C4-2B (cell line): ENCODE data around the gene NAALADL1.

Source experiments
- H3K27ac ChIP-seq: fragments of 450-650 bp; 2 replicates; pipeline ENCODE4 v1.5.1; 2017
- ZFX ChIP-seq: fragments of 450-650 bp; IDR thresholded peaks from 2 replicates; pipeline ENCODE4 v1.6.1; 2017
- TF ChIP-seq, protein P1 (sequence below): fragments of 450-650 bp; conservative IDR thresholded peaks from 2 replicates; pipeline ENCODE4 v1.5.1; 2017; ENCODE audit warnings: mild to moderate bottlenecking

The NAALADL1 gene

DNA sequence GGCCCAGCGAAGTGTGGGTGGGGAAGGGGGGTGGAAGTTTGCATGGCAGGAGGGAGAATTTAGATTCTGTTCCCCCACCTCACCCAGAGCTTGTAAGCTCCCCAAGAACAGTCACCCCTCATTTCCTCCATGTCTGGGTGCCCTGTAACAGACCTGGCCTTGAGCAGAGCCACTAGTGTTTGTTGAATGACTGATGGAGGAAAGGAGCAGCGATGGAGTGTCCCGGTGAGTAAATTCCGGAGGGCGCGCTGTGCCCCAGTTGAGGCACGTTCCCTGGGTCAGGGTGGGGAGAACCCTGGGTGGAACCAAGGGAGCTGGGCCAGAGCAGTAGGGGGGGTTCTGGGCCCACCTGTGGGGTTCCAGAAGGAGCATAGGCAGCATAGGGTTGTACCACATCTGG lies 827 bp downstream of the NAALADL1 start:
- no peak for TF ChIP-seq ZFX
- TF ChIP-seq, protein P1, sequence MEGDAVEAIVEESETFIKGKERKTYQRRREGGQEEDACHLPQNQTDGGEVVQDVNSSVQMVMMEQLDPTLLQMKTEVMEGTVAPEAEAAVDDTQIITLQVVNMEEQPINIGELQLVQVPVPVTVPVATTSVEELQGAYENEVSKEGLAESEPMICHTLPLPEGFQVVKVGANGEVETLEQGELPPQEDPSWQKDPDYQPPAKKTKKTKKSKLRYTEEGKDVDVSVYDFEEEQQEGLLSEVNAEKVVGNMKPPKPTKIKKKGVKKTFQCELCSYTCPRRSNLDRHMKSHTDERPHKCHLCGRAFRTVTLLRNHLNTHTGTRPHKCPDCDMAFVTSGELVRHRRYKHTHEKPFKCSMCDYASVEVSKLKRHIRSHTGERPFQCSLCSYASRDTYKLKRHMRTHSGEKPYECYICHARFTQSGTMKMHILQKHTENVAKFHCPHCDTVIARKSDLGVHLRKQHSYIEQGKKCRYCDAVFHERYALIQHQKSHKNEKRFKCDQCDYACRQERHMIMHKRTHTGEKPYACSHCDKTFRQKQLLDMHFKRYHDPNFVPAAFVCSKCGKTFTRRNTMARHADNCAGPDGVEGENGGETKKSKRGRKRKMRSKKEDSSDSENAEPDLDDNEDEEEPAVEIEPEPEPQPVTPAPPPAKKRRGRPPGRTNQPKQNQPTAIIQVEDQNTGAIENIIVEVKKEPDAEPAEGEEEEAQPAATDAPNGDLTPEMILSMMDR = no peak

DNA sequence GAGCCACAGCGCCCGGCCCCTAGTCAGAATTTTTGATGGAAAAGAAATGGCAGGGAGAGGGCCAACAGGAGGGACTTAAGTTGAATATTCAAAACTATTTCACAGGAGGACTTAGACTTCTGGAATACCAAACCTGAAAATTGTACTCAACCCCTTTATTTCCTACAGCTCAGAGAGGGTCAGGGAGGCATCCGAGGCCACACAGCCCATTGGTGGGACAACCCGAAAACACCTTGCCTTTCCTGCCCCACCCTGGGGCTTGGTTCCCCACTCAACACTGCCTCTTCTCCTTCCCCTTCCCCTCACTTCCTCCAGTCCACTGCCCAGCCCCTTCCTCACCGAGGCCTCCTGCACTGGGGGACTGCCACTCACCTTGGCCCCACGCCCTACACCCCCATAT lies 1.4 kb downstream of the NAALADL1 start:
- no peak overlapping the region for H3K27ac ChIP-seq
- TF ChIP-seq, protein P1 = no peak
- TF ChIP-seq ZFX = no peak

More for the DNA sequence above, 827 bp downstream of the NAALADL1 start:
- no peak overlapping the region for H3K27ac ChIP-seq

DNA sequence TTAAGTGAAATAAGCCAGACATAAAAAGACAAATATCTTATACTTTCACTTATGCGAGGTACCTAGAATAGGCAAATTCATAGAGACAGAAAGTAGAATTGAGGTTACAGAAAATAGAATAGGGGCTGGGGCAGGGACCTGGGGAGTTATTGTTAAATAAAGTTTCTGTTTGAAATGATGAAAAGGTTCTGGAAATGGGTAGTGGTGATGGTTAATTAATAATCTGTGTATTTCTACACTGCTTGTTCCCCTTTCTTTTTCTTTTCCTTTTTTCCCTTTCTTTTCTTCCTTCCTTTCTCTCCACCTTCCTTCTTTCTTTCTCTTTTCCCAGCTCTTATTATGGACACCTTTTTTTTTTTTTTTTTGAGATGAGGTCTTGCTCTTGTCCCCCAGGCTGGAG lies 2.8 kb downstream of the NAALADL1 start:
- no peak overlapping the region for H3K27ac ChIP-seq
- TF ChIP-seq, protein P1 = no peak
- TF ChIP-seq ZFX = no peak

DNA sequence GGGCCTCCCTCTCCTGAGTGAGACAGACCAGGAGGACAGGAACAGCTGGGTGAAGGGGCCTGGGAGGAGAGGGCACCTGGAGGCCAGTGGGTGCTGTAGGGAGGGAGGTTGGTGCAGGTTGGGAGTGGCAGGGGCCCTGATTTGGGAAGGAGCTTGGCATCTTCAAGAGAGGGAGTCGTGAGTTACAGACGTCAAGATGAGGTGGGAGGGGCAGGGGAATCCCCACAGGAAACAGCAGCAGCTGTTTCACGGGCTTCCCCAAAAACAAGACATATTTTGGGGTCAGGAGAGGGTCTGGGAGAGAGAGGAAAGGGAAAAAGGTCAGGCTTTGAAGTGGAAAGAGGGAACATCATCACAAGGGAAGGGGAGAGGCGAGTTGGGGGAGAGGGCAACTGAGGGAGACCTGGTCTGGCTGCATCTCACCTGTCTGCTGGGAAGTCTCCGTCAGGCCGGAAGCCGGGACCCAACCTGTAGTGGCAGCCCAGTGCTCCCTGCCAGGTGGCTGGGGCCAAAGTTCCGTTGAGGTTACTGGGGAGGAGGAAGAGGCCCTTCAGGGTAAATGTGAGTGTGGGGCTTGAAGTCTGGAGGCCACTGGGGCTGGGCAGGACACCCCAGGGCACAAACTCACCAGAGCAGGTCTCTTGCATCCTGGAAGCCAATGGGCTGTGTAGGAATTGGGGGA lies 4.4 kb downstream of the NAALADL1 start:
- TF ChIP-seq, protein P1 = no peak
- TF ChIP-seq ZFX = no peak
- H3K27ac ChIP-seq = no peak overlapping the region

DNA sequence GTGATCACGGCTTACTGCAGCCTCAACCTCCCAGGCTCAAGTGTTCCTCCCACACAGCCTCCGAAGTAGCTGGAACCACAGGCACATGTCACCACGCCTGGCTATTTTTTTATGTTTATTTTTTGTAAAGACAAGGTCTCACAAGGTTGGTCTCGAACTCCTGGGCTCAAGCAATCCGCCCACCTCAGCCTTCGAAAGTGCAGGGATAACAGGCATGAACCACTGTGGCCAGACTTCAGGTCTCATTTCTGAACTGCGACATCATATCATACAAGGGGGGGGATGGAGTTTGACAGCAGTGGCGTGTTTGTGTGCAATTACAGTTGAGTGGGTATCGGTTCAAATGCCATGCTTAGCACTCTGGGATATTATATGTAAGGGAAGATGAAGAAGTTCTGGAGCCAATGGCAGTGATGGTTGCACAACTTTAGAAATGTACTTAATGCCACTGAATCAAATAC lies 6.9 kb downstream of the NAALADL1 start:
- H3K27ac ChIP-seq = no peak overlapping the region
- no peak for TF ChIP-seq ZFX
- TF ChIP-seq, protein P1 = no peak

DNA sequence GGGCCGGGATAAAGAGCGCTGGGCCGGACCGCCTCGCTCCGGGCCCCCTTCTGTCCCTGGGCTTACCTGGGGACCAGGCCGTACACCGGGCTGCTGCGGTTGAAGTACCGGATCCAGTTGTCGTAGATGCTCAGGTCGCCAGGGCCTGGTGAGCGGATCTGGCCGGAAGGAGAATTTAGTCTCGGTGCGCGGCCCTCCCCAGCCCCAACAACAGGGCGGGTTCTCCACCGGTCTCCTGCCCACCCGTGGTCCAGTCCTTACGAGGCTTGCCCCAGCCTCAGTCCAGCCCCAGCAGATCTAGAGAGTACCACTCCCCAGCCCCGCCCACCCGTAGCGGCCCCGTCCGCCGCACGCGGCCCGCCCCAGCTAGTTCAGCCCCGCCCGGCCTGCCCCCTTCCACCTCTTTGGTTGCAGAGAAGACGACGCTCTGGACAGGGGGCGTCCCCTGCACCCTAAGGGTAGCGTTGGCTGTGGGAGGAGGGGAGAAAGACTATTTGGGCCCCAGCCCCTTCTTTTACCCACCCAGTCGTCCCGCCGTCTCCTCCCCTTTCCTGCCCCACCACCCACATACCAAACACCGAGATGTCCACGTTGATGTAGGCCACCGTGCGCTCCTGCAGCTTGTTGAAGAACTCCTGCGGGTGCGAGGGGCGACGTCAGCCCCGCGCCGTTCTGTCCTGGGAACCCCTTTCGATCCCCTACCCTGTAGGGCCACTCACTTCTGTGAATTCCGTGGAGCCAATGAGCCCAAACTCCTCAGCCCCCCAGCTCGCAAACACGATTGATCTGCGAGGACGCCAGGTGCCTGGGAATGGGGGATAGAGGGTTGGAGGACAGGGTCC lies 10.6 kb downstream of the NAALADL1 start:
- no peak for TF ChIP-seq ZFX
- TF ChIP-seq, protein P1 = no peak
- no peak overlapping the region for H3K27ac ChIP-seq

DNA sequence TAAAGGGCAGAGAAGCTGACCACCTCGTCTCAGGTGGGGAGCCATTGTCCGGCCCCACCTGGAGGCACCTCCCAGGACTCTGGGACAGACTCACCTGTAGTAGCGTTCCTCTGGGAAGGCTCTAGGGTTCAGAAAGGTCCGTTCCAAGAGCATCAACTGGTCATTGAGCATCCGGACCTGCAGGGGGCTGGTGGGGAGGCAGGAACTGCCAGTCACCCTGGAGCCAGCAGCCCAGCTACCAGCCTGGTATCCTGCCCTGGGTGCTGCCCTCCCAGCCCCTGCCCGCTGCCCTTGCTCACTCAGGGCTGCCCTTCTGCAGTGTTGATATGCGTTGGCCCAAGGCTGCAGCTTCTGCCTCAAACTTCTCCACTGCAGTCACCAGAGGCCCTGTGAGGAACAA lies 12.6 kb downstream of the NAALADL1 start:
- H3K27ac ChIP-seq = no peak overlapping the region
- TF ChIP-seq, protein P1 = no peak
- TF ChIP-seq ZFX = no peak
